HepG2 (cell line): ENCODE measurements around the gene DNAJC7. TPM values are rescaled to one million over a fixed set of nuclear protein-coding genes. Genes with fewer than 3 reads are reported as not detected.

Source experiments
- GZF1 ChIP-seq: sonication (generic); formaldehyde crosslinking; IDR thresholded peaks from 2 replicates; pipeline ENCODE4 v1.5.1; 2020; ENCODE audit warnings: mild to moderate bottlenecking, missing genetic modification reagents
- HNRNPUL1 ChIP-seq: fragments of 200-400 bp; formaldehyde crosslinking; IDR thresholded peaks from 2 replicates; pipeline ENCODE4 v1.6.1; 2017; ENCODE audit warnings: low read depth, mild to moderate bottlenecking, low read length, moderate library complexity
- MXI1 ChIP-seq: IDR thresholded peaks from 3 replicates; pipeline ENCODE4 v1.6.1; 2012; ENCODE audit warnings: low read depth, low read length, inconsistent platforms, borderline replicate concordance
- ZBTB7A ChIP-seq: sonication (generic); formaldehyde crosslinking; IDR thresholded peaks from 2 replicates; pipeline ENCODE4 v1.8.0; 2022; ENCODE audit warnings: mild to moderate bottlenecking, missing genetic modification reagents
- ZKSCAN8 ChIP-seq: IDR thresholded peaks from 2 replicates; pipeline ENCODE4 v1.6.1; 2016; ENCODE audit warnings: borderline replicate concordance, missing genetic modification reagents, missing compliant biosample characterization
- ZNF160 ChIP-seq: sonication (generic); formaldehyde crosslinking; IDR thresholded peaks from 2 replicates; pipeline ENCODE4 v1.8.0; 2022; ENCODE audit warnings: mild to moderate bottlenecking, inconsistent platforms, missing genetic modification reagents
- ZNF18 ChIP-seq: sonication (generic); formaldehyde crosslinking; IDR thresholded peaks from 2 replicates; pipeline ENCODE4 v1.8.0; 2022; ENCODE audit warnings: mild to moderate bottlenecking, missing genetic modification reagents; ENCODE audit not compliant: insufficient replicate concordance
- ZNF605 ChIP-seq: sonication (generic); formaldehyde crosslinking; IDR thresholded peaks from 2 replicates; pipeline ENCODE4 v1.8.0; 2022; ENCODE audit warnings: mild to moderate bottlenecking, missing genetic modification reagents
- ZSCAN25 ChIP-seq: sonication (generic); formaldehyde crosslinking; IDR thresholded peaks from 2 replicates; pipeline ENCODE4 v1.8.0; 2022; ENCODE audit warnings: mild to moderate bottlenecking, missing genetic modification reagents
- polyA plus RNA-seq, 8 experiments: library from polyadenylated mRNA; depleted of rRNA in 3 of 8; stranded (reverse) in 7 of 8; unstranded in 1 of 8; fragments of >200 nt; fragmentation: Illumina TruSeq in 4 of 8; extraction: Trizol in 4 of 8; gene quantifications; 2 replicates each; pipeline versions ENCODE4 v1.2.1 to v1.2.3, GENCODE V29; 2011 to 2016; ENCODE audit warnings: low read depth in 4 of 8, missing spikeins in 1 of 8, mixed read lengths in 1 of 8; ENCODE audit not compliant: insufficient read depth in 1 of 8
- total RNA-seq, 5 experiments: library from RNA; depleted of rRNA; stranded (reverse); fragments of >200 nt; fragmentation: Illumina TruSeq; extraction: Trizol; gene quantifications; 2 replicates each; pipeline ENCODE4 v1.2.3, GENCODE V29; 2016; ENCODE audit warnings: low read depth in 1 of 5
- TF ChIP-seq, protein P1 (sequence below): sonication (generic); formaldehyde crosslinking; IDR thresholded peaks from 2 replicates; pipeline ENCODE4 v1.4.0; 2020; ENCODE audit warnings: mild to moderate bottlenecking, missing genetic modification reagents
- TF ChIP-seq, protein P2 (sequence below): IDR thresholded peaks from 2 replicates; pipeline ENCODE4 v1.6.1; 2012; ENCODE audit warnings: low read depth, low read length, improper control_type of control experiment
- TF ChIP-seq, protein P3 (sequence below): sonication (generic); formaldehyde crosslinking; IDR thresholded peaks from 2 replicates; pipeline ENCODE4 v1.8.1; 2022; ENCODE audit warnings: mild to moderate bottlenecking, missing genetic modification reagents
- TF ChIP-seq, protein P4 (sequence below): sonication (generic); formaldehyde crosslinking; IDR thresholded peaks from 2 replicates; pipeline ENCODE4 v1.5.0; 2020; ENCODE audit warnings: missing genetic modification reagents, mild to moderate bottlenecking, borderline replicate concordance
- TF ChIP-seq, protein P5 (sequence below): sonication (generic); formaldehyde crosslinking; IDR thresholded peaks from 2 replicates; pipeline ENCODE4 v1.9.0; 2022; ENCODE audit warnings: missing genetic modification reagents, mild to moderate bottlenecking, borderline replicate concordance
- TF ChIP-seq, protein P6 (sequence below): sonication (generic); formaldehyde crosslinking; IDR thresholded peaks from 2 replicates; pipeline ENCODE4 v1.5.0; 2020; ENCODE audit warnings: mild to moderate bottlenecking, missing genetic modification reagents

The DNAJC7 gene
- total and polyA plus RNA-seq, 2 of the 13 experiments (the other 11 are each of a cell fraction or from before 2014, with no cell fraction given), result 47.7 to 132 TPM

DNA sequence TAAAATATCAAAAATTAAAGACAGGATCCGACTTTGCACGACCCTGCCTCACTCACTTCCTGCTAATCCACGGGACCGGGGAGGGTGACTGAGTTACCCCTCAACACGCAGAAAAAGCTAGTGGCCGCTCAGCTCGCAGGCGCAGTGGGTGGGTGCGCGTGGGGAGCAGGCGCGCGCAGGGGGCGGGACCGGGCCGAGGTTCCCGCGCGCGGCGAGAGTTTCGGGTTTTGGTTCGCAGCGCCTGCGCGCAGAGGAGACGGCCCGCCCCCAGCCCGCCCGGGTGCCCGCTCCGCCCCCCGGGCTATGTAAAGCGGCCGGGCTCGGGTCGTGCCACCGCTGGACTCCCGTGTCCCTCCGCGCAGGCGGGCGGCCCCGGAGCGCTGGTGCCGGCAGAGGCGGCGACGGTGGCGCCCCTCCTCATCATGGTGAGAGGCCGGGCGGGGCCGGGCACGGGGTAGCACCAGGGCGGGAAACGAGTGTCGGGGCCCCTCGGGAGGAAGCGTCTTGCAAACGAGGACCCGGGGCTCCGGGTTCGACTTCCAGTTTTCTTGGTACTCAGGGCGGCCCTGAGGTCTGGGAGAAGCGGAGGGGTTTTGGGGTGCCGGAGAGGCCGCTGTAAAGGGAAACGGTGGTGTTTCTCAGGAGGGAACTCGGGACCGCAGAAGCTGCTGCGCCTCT, 50.6 kb downstream of the DNAJC7 start, which contains the start of gene CNP (continued):
- peak; percentile 48; the same call in 1 of the 3 replicates for TF ChIP-seq MXI1
- TF ChIP-seq, protein P1, sequence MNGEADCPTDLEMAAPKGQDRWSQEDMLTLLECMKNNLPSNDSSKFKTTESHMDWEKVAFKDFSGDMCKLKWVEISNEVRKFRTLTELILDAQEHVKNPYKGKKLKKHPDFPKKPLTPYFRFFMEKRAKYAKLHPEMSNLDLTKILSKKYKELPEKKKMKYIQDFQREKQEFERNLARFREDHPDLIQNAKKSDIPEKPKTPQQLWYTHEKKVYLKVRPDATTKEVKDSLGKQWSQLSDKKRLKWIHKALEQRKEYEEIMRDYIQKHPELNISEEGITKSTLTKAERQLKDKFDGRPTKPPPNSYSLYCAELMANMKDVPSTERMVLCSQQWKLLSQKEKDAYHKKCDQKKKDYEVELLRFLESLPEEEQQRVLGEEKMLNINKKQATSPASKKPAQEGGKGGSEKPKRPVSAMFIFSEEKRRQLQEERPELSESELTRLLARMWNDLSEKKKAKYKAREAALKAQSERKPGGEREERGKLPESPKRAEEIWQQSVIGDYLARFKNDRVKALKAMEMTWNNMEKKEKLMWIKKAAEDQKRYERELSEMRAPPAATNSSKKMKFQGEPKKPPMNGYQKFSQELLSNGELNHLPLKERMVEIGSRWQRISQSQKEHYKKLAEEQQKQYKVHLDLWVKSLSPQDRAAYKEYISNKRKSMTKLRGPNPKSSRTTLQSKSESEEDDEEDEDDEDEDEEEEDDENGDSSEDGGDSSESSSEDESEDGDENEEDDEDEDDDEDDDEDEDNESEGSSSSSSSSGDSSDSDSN (CRISPR knock-in tag), result peak; percentile 86
- peak; percentile 10; the same call in 1 of the 2 replicates for TF ChIP-seq ZKSCAN8 (CRISPR knock-in tag)
- TF ChIP-seq, protein P2, sequence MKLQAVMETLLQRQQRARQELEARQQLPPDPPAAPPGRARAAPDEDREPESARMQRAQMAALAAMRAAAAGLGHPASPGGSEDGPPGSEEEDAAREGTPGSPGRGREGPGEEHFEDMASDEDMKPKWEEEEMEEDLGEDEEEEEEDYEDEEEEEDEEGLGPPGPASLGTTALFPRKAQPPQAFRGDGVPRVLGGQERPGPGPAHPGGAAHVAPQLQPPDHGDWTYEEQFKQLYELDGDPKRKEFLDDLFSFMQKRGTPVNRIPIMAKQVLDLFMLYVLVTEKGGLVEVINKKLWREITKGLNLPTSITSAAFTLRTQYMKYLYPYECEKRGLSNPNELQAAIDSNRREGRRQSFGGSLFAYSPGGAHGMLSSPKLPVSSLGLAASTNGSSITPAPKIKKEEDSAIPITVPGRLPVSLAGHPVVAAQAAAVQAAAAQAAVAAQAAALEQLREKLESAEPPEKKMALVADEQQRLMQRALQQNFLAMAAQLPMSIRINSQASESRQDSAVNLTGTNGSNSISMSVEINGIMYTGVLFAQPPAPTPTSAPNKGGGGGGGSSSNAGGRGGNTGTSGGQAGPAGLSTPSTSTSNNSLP, result no peak
- TF ChIP-seq ZNF18 (CRISPR knock-in tag), result peak; percentile 76
- TF ChIP-seq ZNF605, result peak; percentile 50; the same call in 1 of the 2 replicates
- TF ChIP-seq ZSCAN25 (CRISPR knock-in tag), result peak; percentile 68
- TF ChIP-seq, protein P3, sequence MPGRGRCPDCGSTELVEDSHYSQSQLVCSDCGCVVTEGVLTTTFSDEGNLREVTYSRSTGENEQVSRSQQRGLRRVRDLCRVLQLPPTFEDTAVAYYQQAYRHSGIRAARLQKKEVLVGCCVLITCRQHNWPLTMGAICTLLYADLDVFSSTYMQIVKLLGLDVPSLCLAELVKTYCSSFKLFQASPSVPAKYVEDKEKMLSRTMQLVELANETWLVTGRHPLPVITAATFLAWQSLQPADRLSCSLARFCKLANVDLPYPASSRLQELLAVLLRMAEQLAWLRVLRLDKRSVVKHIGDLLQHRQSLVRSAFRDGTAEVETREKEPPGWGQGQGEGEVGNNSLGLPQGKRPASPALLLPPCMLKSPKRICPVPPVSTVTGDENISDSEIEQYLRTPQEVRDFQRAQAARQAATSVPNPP, result 0 out of 2 replicates have a peak, but pooled peaks have one; percentile 26
- TF ChIP-seq HNRNPUL1, result no peak
- TF ChIP-seq, protein P4, sequence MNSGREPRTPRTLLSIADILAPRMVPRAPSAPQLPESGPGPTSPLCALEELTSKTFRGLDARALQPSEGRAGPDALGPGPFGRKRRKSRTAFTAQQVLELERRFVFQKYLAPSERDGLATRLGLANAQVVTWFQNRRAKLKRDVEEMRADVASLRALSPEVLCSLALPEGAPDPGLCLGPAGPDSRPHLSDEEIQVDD (CRISPR knock-in tag), result 0 out of 2 replicates have a peak, but pooled peaks have one; percentile 8
- TF ChIP-seq, protein P5, sequence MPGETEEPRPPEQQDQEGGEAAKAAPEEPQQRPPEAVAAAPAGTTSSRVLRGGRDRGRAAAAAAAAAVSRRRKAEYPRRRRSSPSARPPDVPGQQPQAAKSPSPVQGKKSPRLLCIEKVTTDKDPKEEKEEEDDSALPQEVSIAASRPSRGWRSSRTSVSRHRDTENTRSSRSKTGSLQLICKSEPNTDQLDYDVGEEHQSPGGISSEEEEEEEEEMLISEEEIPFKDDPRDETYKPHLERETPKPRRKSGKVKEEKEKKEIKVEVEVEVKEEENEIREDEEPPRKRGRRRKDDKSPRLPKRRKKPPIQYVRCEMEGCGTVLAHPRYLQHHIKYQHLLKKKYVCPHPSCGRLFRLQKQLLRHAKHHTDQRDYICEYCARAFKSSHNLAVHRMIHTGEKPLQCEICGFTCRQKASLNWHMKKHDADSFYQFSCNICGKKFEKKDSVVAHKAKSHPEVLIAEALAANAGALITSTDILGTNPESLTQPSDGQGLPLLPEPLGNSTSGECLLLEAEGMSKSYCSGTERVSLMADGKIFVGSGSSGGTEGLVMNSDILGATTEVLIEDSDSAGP, result no peak; the same call in none of the 2 replicates
- peak; percentile 81; the same call in 1 of the 2 replicates for TF ChIP-seq ZBTB7A
- peak; percentile 75; the same call in 1 of the 2 replicates for TF ChIP-seq ZNF160
- TF ChIP-seq GZF1 (CRISPR knock-in tag), result no peak
- TF ChIP-seq, protein P6, sequence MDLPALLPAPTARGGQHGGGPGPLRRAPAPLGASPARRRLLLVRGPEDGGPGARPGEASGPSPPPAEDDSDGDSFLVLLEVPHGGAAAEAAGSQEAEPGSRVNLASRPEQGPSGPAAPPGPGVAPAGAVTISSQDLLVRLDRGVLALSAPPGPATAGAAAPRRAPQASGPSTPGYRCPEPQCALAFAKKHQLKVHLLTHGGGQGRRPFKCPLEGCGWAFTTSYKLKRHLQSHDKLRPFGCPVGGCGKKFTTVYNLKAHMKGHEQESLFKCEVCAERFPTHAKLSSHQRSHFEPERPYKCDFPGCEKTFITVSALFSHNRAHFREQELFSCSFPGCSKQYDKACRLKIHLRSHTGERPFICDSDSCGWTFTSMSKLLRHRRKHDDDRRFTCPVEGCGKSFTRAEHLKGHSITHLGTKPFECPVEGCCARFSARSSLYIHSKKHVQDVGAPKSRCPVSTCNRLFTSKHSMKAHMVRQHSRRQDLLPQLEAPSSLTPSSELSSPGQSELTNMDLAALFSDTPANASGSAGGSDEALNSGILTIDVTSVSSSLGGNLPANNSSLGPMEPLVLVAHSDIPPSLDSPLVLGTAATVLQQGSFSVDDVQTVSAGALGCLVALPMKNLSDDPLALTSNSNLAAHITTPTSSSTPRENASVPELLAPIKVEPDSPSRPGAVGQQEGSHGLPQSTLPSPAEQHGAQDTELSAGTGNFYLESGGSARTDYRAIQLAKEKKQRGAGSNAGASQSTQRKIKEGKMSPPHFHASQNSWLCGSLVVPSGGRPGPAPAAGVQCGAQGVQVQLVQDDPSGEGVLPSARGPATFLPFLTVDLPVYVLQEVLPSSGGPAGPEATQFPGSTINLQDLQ (CRISPR knock-in tag), result no peak; the same call in 1 of the 2 replicates
